Measurements from ENCODE around the gene BSN.

BSN gene

DNA sequence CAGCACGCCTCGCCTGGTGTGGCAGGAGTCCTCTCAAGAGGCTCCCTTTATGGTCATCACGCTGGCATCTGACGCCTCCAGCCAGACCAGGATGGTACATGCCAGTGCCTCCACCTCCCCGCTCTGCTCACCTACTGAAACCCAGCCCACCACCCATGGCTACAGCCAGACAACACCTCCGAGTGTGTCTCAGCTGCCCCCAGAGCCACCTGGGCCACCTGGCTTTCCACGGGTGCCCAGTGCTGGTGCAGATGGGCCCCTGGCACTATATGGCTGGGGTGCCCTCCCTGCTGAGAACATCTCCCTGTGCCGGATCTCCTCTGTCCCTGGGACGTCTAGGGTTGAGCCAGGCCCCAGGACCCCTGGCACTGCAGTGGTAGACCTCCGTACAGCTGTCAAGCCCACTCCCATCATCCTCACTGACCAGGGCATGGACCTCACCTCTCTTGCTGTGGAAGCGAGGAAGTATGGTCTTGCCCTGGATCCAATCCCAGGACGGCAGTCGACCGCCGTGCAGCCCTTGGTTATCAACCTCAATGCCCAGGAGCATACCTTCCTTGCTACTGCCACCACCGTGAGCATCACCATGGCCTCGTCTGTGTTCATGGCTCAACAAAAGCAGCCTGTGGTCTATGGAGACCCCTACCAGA, 100.0 kb downstream of the BSN start:
- DNase-seq (ENCODE audit: low read depth, low spot score) = no peak

DNA sequence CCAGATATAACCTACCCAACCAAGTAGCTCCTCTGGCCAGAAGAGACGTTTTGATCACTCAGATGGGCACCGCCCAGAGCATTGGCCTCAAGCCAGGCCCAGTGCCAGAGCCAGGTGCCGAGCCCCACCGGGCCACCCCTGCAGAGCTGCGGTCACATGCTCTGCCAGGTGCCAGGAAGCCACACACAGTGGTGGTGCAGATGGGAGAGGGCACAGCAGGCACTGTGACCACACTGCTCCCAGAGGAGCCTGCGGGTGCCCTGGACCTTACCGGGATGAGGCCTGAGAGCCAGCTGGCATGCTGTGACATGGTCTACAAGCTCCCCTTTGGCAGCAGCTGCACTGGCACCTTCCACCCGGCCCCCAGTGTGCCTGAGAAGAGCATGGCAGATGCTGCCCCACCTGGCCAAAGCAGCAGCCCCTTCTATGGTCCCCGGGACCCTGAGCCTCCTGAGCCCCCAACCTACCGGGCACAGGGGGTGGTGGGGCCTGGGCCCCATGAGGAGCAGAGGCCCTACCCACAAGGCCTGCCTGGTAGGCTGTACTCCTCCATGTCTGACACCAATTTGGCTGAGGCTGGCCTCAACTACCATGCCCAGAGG, 100.8 kb downstream of the BSN start:
- no peak for DNase-seq (ENCODE audit: low read depth, low spot score)

DNA sequence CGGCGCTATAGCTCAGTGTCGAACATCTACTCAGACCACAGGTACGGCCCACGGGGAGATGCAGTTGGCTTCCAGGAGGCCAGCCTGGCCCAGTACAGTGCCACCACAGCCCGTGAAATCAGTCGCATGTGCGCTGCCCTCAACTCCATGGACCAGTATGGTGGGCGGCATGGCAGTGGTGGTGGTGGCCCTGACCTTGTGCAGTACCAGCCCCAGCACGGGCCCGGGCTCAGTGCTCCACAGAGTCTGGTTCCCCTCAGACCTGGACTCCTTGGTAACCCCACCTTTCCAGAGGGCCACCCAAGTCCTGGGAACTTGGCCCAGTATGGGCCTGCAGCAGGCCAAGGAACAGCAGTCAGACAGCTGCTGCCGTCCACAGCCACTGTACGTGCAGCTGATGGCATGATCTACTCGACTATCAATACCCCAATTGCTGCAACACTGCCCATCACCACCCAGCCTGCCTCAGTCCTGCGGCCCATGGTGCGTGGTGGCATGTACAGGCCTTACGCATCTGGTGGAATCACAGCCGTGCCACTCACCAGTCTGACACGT, 101.5 kb downstream of the BSN start:
- DNase-seq (ENCODE audit: low read depth, low spot score) = no peak

- no peak for DNase-seq (ENCODE audit: low read depth, low spot score)
Measured at GRCh38 chr3:49656541-49657112, 102.3 kb downstream of the BSN start.

DNA sequence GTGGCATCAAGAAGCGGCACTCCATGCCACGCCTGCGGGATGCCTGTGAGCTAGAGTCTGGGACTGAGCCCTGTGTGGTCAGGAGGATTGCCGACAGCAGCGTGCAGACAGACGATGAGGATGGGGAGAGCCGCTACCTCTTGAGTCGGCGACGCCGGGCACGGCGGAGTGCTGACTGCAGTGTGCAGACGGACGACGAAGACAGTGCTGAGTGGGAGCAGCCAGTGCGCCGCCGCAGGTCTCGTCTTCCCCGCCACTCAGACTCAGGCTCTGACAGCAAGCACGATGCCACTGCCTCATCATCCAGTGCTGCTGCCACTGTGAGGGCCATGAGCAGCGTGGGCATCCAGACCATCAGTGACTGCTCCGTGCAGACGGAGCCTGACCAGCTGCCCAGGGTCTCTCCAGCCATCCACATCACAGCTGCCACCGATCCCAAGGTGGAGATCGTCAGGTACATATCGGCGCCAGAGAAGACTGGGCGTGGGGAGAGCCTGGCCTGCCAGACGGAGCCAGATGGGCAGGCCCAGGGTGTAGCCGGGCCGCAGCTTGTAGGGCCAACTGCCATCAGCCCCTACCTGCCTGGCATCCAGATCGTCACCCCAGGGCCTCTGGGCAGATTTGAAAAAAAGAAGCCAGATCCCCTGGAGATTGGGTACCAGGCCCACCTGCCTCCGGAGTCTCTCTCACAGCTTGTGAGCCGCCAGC, 103.1 kb downstream of the BSN start:
- no peak for DNase-seq (ENCODE audit: low read depth, low spot score)

DNA sequence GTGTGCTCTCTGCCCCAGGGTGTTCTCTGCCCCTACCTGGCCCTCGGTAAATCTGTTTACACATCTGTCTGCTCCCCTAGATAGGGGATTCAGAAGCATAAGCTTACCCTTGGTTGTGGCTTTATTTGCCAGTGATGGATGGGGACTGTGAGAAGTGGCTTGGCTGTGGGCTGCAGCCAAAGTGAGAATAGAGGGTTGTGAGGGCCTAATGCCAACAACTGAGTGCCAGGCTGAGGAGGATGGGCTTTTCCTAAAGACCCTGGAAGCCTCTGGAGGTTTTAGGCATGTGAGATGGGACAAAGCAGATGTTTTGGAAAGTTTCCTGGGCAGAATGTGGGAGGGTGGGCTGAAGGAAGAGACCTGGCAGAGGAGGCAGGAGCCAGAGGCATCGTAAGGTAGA, 104.4 kb downstream of the BSN start:
- DNase-seq (ENCODE audit: low read depth, low spot score) = no peak

DNA sequence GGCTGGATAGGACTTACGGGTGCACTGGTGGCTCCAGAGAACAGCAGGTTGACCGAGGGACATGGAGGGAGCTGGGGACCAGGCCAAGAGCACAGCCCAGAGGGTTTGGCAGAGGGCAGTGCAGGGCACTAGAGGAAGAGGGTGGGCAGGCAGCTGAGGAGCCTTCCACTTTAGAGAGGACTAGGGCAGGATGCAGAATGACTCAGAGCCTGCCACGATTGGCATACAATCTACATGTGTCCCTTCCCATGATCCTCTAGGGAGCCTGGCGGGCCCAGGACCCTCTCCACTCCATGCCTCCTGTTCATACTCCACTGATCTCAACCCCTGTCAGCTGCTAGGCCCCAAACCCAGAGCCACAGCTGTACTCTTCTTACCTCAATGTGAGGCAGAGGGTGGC, 105.5 kb downstream of the BSN start:
- no peak for DNase-seq (ENCODE audit: low read depth, low spot score)

DNA sequence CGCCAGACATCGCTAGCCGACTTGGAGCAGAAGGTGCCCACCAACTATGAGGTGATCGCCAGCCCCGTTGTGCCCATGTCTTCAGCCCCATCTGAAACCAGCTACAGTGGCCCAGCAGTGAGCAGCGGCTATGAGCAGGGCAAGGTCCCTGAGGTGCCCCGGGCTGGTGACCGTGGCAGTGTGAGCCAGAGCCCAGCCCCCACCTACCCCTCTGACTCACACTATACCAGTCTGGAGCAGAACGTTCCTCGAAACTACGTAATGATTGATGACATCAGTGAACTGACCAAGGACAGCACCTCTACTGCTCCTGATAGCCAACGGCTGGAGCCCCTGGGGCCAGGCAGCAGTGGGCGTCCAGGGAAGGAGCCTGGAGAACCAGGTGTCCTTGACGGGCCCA, 107.0 kb downstream of the BSN start:
- no peak for DNase-seq (ENCODE audit: low read depth, low spot score)

DNA sequence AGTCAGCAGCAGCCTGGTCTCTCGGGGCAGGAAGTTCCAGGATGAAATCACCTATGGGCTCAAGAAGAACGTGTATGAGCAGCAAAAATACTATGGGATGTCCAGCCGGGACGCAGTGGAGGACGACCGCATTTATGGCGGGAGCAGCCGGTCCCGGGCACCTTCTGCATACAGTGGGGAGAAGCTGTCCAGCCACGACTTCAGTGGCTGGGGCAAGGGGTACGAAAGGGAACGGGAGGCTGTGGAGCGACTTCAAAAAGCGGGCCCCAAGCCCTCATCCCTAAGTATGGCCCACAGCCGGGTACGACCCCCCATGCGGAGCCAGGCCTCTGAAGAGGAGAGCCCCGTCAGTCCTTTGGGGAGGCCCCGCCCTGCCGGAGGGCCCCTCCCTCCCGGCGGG, 107.7 kb downstream of the BSN start:
- DNase-seq (ENCODE audit: low read depth, low spot score) = no peak

DNA sequence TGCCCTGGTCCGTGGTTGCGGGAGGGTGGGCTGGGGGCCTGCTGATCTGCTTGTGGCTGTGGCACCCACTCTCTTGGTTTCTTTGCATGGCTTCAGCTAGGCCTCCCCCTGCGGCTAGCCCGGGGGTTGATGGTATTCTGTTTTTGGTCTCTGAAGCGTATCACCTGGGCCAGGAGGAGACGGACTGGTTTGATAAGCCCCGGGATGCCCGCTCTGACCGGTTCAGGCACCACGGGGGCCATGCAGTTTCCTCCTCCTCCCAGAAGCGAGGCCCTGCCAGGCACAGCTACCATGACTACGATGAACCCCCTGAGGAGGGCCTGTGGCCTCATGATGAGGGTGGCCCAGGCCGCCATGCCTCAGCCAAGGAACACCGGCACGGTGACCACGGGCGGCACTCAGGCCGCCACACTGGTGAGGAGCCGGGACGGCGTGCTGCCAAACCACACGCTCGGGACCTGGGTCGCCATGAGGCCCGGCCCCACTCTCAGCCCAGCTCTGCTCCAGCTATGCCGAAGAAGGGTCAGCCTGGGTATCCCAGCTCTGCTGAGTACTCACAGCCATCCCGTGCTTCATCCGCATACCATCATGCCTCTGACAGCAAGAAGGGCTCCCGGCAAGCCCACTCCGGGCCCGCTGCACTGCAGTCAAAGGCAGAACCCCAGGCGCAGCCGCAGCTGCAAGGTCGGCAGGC, 108.6 kb downstream of the BSN start:
- DNase-seq (ENCODE audit: low read depth, low spot score) = no peak

- DNase-seq (ENCODE audit: low read depth, low spot score) = no peak
Measured at GRCh38 chr3:49663831-49664230, 109.6 kb downstream of the BSN start.

DNA sequence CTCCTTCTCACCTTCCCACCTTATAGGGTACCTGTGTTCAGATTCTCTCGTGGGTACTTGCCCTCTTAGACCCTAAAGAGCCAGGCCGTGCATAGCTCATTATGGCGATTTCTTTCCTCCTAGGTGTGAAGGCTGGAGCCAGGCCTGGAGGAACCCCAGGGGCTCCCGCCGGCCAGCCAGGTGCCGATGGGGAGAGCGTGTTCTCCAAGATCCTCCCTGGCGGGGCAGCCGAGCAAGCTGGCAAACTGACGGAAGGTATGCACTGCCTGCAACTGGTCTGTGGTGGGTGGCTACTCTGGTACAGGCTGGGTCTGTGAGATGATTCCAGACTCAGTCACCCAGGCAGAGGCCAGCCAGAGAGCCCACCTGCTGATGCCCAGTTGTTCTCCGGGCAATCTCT, 110.0 kb downstream of the BSN start:
- no peak for DNase-seq (ENCODE audit: low read depth, low spot score)

GRCh38 chr3:49665822-49666519, 111.7 kb downstream of the BSN start:
- DNase-seq (ENCODE audit: low read depth, low spot score) = no peak

GRCh38 chr3:49666592-49666991, 112.3 kb downstream of the BSN start:
- DNase-seq (ENCODE audit: low read depth, low spot score) = no peak

DNA sequence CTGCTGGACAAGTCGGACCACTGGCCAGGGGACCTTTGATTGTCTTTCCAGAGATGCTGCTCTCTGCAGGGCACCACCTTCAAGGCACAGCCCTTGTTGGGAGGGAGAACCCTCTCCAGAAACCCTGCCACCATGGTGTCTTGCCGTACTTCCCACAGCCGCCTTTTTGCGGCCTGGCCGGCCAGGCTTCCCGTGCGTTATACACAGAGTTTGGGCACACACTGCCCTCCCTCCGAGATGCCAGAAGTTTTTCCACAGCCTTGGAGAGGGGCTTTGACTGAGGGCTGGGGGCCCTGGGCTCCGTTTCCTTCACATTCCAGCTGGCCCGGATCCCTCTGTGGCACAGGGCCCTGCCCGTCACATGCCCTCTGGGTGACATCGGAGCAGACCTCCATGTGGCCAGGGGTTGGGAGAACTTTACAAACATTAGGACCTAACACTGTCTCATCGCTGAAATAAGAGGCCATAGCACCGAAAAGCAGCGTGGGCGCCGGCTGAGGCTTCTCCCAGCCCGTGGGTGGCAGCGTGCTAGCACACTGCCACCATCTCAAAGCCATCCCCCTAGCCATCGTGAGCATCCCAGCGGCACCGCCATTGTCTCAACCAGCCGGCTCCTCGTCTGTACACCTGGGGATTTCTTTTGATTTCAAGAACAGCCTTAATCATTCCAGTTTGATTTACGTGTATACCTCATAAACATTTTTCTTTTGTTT, 113.6 kb downstream of the BSN start:
- no peak for DNase-seq (ENCODE audit: low read depth, low spot score)

GRCh38 chr3:49668414-49668797, 114.1 kb downstream of the BSN start:
- no peak for DNase-seq (ENCODE audit: low read depth, low spot score)

DNA sequence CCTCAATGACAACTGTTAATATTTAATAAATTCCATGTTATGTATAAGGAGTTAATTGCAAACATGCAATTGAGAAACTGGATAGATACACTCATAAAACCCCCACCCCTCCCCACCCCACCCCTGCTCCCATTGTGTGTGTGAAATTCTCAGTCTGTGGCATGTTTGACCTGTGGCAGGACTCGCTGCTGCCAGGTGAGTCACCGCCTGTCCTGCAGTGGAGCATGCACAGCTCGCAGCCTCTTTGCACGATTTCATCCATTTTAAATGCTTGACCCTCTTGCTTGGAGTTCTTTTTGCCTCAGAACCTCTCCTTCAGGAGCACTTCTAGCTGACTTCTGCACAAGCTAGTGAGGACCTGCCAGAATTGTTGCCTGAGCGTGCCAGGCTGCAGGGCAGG, 114.6 kb downstream of the BSN start:
- DNase-seq (ENCODE audit: low read depth, low spot score) = no peak

- DNase-seq (ENCODE audit: low read depth, low spot score) = no peak
Measured at GRCh38 chr3:49669352-49669751, 115.1 kb downstream of the BSN start.

DNA sequence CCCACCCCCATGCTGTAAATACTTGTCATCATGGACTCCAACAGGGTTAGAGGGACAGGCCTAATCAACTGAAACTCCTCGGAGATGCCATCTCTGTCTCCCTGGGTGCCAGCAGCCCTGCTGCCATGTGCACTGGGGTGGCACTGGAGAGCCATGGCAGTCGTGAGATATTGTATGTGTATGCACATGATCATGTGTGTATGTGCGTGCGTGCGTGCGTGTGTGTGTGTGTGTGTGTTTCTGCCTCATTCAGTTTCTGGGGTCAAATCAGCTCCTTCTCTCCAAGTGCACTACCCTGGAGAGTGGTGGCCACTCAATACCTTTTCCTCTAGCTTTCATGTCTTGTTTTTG, 116.6 kb downstream of the BSN start:
- DNase-seq (ENCODE audit: low read depth, low spot score) = no peak

DNA sequence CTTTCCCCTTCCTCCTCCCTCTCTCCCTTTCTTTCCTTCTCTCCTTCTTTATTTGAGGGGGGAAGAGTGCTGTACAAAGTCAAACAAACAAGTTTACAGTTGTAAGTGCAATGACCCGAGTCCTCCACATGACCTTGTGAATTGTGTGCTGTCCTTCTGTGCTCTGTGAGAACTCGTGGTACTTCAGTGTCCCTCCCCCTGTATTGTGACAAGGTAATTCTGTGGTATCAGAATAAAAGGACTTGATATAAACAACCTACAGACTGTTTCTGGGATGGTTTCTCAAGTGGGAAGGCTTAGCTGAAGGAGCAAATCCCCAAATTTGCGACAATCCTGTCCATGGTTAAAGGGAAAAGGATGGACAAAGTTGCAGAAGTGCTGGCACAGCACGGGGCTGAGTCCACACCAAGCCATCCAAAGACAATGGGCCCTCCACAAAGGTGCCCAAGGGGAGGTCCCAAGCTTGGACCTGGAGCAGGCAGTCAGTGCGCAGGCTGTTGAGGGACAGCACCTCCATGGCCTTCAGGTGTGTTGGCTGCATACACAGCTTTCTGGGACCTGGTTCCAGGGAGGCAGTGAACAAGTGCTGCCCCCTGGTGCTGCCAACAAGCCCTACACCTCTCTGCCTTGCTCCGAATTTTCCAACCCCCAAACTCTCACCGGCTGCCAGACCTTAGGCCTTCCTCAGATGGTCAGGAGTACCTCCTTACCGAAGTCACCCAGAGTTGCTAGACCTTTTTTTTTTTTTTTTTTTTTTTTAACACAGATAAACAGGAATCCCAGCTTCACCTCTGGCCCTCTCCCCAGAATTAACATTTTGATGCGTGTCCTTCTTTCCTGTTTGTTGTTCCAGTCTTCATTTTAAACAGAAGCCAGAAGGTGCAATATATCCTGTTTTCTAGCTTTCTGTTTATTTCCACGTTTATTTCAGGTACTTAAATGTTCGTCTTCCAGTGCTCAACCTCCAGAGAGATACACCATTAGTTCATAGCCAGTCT, 117.3 kb downstream of the BSN start:
- no peak for DNase-seq (ENCODE audit: low read depth, low spot score)
